Lower leg skin (tissue), 4 donors: Measurements from ENCODE around the gene MROH9. TPM values are rescaled to one million over a fixed set of nuclear protein-coding genes. Genes with fewer than 3 reads are reported as not detected.

ENCODE experiments used
- DNase-seq, 2 donors: peaks; one replicate each; pipeline ENCODE4 v3.0.0-alpha.2; 2019; ENCODE audit warnings: low spot score in 2 of 2
- H3K4me3 ChIP-seq: fragments of 200-600 bp; sonication (generic); 2 replicates; pipeline ENCODE4 v1.5.1; 2017; ENCODE audit warnings: mild to moderate bottlenecking, low read depth; ENCODE audit not compliant: poor library complexity, severe bottlenecking
- CTCF ChIP-seq, 3 donors: fragments of 450-650 bp; IDR thresholded peaks; one replicate each; pipeline ENCODE4 v1.5.1; 2016; ENCODE audit warnings: antibody characterized with exemption in 3 of 3, mild to moderate bottlenecking in 3 of 3, moderate library complexity in 2 of 3
- POLR2A ChIP-seq, 2 donors: fragments of 450-650 bp; IDR thresholded peaks; one replicate each; pipeline ENCODE4 v1.6.1; 2016 to 2017; ENCODE audit warnings: antibody characterized with exemption in 2 of 2, mild to moderate bottlenecking in 1 of 2, moderate library complexity in 1 of 2
- WGBS, 2 donors: methylation state at CpG; one replicate each; pipeline ENCODE4 v1.1.5; 2018; 5-methylcytosine and 5-hydroxymethylcytosine counted together
- intact Hi-C: fragments of 100-400 bp; cut with DNase I; formaldehyde crosslinking; loops from one replicate; pipeline ENCODE4 v1.15.0; 2023; ENCODE audit warnings: low total_unique reads
- total RNA-seq, 4 donors: library from RNA; depleted of rRNA; stranded (reverse); fragments of >200 nt; gene quantifications; one replicate each; pipeline ENCODE4 v1.1.0, GENCODE V29; 2016

The MROH9 gene
- total RNA-seq, 4 donors from 2014 or later: not detected

- DNase-seq: no peak
- H3K4me3 ChIP-seq: no peak overlapping the region
- intact Hi-C loops: no loop called here
- TF ChIP-seq POLR2A (IDR thresholded peaks at IDR 0.05): no peak
- TF ChIP-seq CTCF (IDR thresholded peaks at IDR 0.05): no peak
Observed at GRCh38 chr1:171087896-171088295, 152.6 kb downstream of the MROH9 start.

- DNase-seq: no peak
- intact Hi-C loops: no loop called here
- TF ChIP-seq CTCF (IDR thresholded peaks at IDR 0.05) (no peak), POLR2A (IDR thresholded peaks at IDR 0.05) (no peak)
- no peak within 1 kb of the TSS for H3K4me3 ChIP-seq
- WGBS, 2 donors: 89 to 92% methylated on average over 5 of the region's 5 CpGs
Observed at GRCh38 chr1:171090604-171091003, 155.3 kb downstream of the MROH9 start, which contains the start of gene FMO3. FMO3 (plus strand) TSS chr1:171090905; CDS start chr1:171092659, 1,754 bp downstream.

GRCh38 chr1:171103862-171104261, 168.5 kb downstream of the MROH9 start:
- intact Hi-C loops: no loop called here
- WGBS, 2 donors: 95 to 97% methylated on average over 1 of the region's 1 CpG
- no peak for DNase-seq
- H3K4me3 ChIP-seq: no peak overlapping the region
- TF ChIP-seq CTCF (IDR thresholded peaks at IDR 0.05) (no peak), POLR2A (IDR thresholded peaks at IDR 0.05) (no peak)

GRCh38 chr1:171107262-171107940, 172.1 kb downstream of the MROH9 start:
- WGBS, 2 donors: 76 to 79% methylated on average over 3 of the region's 3 CpGs

GRCh38 chr1:171107969-171108368, 172.6 kb downstream of the MROH9 start:
- TF ChIP-seq POLR2A (IDR thresholded peaks at IDR 0.05): no peak
- no peak for TF ChIP-seq CTCF (IDR thresholded peaks at IDR 0.05)
- 84 to 86% methylated on average over 8 of the region's 8 CpGs for WGBS, 2 donors
- DNase-seq: no peak
- no peak overlapping the region for H3K4me3 ChIP-seq
- intact Hi-C loops: no loop called here

More at GRCh38 chr1:171107262-171107940, 172.1 kb downstream of the MROH9 start:
- TF ChIP-seq CTCF (IDR thresholded peaks at IDR 0.05): no peak
- no peak for TF ChIP-seq POLR2A (IDR thresholded peaks at IDR 0.05)
- intact Hi-C loops: no loop called here
- H3K4me3 ChIP-seq: no peak overlapping the region
- no peak for DNase-seq

GRCh38 chr1:171109966-171110365, 174.6 kb downstream of the MROH9 start:
- intact Hi-C loops: no loop called here
- WGBS, 2 donors: 90 to 91% methylated on average over 7 of the region's 7 CpGs
- no peak for DNase-seq
- no peak overlapping the region for H3K4me3 ChIP-seq
- TF ChIP-seq CTCF (IDR thresholded peaks at IDR 0.05) (no peak), POLR2A (IDR thresholded peaks at IDR 0.05) (no peak)
